K562 (cell line): Measurements from ENCODE around the gene PEX10. TPM values are rescaled to one million over a fixed set of nuclear protein-coding genes. Genes with fewer than 3 reads are reported as not detected.
A peak's percentile ranks its signal among the peaks of the same experiment; 100 is the strongest.

Experiments
- ELF1 ChIP-seq: fragments of 200-800 bp; sonication (Bioruptor generic); IDR thresholded peaks from 2 replicates; pipeline ENCODE4 v1.6.1; 2016; ENCODE audit warnings: missing genetic modification characterization, missing compliant biosample characterization
- MCM2 ChIP-seq: fragments of 450-650 bp; IDR thresholded peaks from 2 replicates; pipeline ENCODE4 v1.6.1; 2017; ENCODE audit warnings: low read depth, mild to moderate bottlenecking
- PYGO2 ChIP-seq: fragments of 450-650 bp; IDR thresholded peaks from 2 replicates; pipeline ENCODE4 v1.6.1; 2016; ENCODE audit warnings: mild to moderate bottlenecking, missing genetic modification characterization, moderate library complexity, missing compliant biosample characterization
- SIN3B ChIP-seq: fragments of 450-650 bp; IDR thresholded peaks from 2 replicates; pipeline ENCODE4 v1.6.1; 2017; ENCODE audit warnings: low read depth, mild to moderate bottlenecking, moderate library complexity
- ZNF197 ChIP-seq: fragments of 200-800 bp; sonication (Bioruptor generic); IDR thresholded peaks from 2 replicates; pipeline ENCODE4 v1.6.1; 2016; ENCODE audit warnings: low read depth, missing genetic modification characterization, missing compliant biosample characterization
- polyA plus RNA-seq, 8 experiments: library from polyadenylated mRNA; depleted of rRNA in 4 of 8; stranded (reverse) in 5 of 8; unstranded in 3 of 8; fragments of >200 nt; fragmentation: Nextera tagmentation in 2 of 8; fragmentation: Illumina TruSeq in 1 of 8; extraction: Ambion mirVana in 2 of 8; extraction: Trizol in 1 of 8; gene quantifications; 2 replicates each; pipeline versions ENCODE4 v1.2.1 to v1.2.3, GENCODE V29; 2011 to 2014; ENCODE audit warnings: inconsistent platforms in 1 of 8, missing spikeins in 1 of 8
- total RNA-seq, 7 experiments: library from RNA; depleted of rRNA in 6 of 7; stranded (reverse); fragments of >200 nt in 6 of 7; fragmentation: Illumina TruSeq in 2 of 7; extraction: Trizol in 2 of 7; gene quantifications; 2 replicates each; pipeline versions ENCODE4 v1.2.1 to v1.2.3, GENCODE V29; 2011 to 2021; ENCODE audit warnings: low replicate concordance in 1 of 7
- TF ChIP-seq, protein P1 (sequence below): fragments of 200-600 bp; sonication (generic); IDR thresholded peaks from one replicate; pipeline ENCODE4 v1.6.1; 2012; ENCODE audit warnings: mild to moderate bottlenecking, low read depth, low read length, inconsistent platforms
- TF ChIP-seq, protein P2 (sequence below): IDR thresholded peaks from 2 replicates; pipeline ENCODE4 v1.6.1; 2016; ENCODE audit warnings: missing genetic modification characterization, missing compliant biosample characterization
- TF ChIP-seq, protein P3 (sequence below): sonication (generic); formaldehyde crosslinking; IDR thresholded peaks from 2 replicates; pipeline ENCODE4 v1.8.0; 2022; ENCODE audit warnings: mild to moderate bottlenecking, low read depth, missing genetic modification reagents
- TF ChIP-seq, protein P4 (sequence below), 2 experiments: fragments of 450-650 bp in 1 of 2; IDR thresholded peaks; 2 replicates each; pipeline ENCODE4 v1.6.1; 2011 to 2017; ENCODE audit warnings: low read depth in 2 of 2, antibody characterized with exemption in 1 of 2, borderline replicate concordance in 1 of 2, low read length in 1 of 2, mild to moderate bottlenecking in 1 of 2, mixed read lengths in 1 of 2; ENCODE audit not compliant: control insufficient read depth in 1 of 2

Gene PEX10
- total and polyA plus RNA-seq, 9 of the 15 experiments (the other 6 are each of a cell fraction or from before 2014, with no cell fraction given) = 0.03 to 26.2 (median 8.7) TPM

DNA sequence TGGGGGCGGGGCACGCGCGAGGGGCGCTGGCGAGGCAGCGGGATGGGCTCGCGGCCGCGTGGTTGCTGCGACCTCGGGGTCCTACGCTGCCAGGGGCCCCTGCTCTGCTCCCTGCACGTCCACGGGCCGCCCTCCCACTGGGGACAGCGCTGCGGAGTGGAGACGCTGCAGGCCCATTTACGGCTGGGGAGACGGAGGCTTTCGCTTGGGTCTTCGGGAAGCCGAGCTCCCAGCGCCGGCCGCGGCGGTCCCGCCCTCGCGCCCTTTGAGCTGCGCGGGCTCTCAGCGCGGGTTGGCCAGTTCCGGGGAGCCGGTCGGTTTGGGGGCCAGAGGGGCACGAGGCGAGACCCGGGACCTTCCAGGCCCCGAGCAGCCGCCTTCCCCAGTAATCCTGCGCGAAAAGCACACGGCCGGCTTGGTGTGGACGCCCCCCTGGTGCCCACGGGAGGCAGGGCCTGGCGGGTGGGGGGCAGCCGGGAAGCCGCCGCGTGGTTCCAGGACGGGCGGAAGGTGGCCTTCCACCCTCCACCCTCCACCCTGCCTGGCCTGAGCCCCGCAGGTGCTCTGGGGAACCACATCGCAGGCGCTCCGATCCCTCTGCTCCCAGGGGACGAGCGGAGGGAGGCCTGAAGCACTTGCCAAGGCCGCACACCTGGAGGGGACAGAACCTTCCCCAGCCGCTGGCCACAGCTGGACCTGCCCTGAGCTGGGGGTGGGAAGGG is 570 bp upstream of the PEX10 start (continued):
- TF ChIP-seq, protein P1, sequence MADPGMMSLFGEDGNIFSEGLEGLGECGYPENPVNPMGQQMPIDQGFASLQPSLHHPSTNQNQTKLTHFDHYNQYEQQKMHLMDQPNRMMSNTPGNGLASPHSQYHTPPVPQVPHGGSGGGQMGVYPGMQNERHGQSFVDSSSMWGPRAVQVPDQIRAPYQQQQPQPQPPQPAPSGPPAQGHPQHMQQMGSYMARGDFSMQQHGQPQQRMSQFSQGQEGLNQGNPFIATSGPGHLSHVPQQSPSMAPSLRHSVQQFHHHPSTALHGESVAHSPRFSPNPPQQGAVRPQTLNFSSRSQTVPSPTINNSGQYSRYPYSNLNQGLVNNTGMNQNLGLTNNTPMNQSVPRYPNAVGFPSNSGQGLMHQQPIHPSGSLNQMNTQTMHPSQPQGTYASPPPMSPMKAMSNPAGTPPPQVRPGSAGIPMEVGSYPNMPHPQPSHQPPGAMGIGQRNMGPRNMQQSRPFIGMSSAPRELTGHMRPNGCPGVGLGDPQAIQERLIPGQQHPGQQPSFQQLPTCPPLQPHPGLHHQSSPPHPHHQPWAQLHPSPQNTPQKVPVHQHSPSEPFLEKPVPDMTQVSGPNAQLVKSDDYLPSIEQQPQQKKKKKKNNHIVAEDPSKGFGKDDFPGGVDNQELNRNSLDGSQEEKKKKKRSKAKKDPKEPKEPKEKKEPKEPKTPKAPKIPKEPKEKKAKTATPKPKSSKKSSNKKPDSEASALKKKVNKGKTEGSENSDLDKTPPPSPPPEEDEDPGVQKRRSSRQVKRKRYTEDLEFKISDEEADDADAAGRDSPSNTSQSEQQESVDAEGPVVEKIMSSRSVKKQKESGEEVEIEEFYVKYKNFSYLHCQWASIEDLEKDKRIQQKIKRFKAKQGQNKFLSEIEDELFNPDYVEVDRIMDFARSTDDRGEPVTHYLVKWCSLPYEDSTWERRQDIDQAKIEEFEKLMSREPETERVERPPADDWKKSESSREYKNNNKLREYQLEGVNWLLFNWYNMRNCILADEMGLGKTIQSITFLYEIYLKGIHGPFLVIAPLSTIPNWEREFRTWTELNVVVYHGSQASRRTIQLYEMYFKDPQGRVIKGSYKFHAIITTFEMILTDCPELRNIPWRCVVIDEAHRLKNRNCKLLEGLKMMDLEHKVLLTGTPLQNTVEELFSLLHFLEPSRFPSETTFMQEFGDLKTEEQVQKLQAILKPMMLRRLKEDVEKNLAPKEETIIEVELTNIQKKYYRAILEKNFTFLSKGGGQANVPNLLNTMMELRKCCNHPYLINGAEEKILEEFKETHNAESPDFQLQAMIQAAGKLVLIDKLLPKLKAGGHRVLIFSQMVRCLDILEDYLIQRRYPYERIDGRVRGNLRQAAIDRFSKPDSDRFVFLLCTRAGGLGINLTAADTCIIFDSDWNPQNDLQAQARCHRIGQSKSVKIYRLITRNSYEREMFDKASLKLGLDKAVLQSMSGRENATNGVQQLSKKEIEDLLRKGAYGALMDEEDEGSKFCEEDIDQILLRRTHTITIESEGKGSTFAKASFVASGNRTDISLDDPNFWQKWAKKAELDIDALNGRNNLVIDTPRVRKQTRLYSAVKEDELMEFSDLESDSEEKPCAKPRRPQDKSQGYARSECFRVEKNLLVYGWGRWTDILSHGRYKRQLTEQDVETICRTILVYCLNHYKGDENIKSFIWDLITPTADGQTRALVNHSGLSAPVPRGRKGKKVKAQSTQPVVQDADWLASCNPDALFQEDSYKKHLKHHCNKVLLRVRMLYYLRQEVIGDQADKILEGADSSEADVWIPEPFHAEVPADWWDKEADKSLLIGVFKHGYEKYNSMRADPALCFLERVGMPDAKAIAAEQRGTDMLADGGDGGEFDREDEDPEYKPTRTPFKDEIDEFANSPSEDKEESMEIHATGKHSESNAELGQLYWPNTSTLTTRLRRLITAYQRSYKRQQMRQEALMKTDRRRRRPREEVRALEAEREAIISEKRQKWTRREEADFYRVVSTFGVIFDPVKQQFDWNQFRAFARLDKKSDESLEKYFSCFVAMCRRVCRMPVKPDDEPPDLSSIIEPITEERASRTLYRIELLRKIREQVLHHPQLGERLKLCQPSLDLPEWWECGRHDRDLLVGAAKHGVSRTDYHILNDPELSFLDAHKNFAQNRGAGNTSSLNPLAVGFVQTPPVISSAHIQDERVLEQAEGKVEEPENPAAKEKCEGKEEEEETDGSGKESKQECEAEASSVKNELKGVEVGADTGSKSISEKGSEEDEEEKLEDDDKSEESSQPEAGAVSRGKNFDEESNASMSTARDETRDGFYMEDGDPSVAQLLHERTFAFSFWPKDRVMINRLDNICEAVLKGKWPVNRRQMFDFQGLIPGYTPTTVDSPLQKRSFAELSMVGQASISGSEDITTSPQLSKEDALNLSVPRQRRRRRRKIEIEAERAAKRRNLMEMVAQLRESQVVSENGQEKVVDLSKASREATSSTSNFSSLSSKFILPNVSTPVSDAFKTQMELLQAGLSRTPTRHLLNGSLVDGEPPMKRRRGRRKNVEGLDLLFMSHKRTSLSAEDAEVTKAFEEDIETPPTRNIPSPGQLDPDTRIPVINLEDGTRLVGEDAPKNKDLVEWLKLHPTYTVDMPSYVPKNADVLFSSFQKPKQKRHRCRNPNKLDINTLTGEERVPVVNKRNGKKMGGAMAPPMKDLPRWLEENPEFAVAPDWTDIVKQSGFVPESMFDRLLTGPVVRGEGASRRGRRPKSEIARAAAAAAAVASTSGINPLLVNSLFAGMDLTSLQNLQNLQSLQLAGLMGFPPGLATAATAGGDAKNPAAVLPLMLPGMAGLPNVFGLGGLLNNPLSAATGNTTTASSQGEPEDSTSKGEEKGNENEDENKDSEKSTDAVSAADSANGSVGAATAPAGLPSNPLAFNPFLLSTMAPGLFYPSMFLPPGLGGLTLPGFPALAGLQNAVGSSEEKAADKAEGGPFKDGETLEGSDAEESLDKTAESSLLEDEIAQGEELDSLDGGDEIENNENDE = no peak
- peak; percentile 11; the same call in 1 of the 2 replicates for TF ChIP-seq ELF1 (tag)
- TF ChIP-seq ZNF197 (CRISPR knock-in tag) = no peak
- TF ChIP-seq PYGO2 (tag) = no peak
- TF ChIP-seq, protein P2, sequence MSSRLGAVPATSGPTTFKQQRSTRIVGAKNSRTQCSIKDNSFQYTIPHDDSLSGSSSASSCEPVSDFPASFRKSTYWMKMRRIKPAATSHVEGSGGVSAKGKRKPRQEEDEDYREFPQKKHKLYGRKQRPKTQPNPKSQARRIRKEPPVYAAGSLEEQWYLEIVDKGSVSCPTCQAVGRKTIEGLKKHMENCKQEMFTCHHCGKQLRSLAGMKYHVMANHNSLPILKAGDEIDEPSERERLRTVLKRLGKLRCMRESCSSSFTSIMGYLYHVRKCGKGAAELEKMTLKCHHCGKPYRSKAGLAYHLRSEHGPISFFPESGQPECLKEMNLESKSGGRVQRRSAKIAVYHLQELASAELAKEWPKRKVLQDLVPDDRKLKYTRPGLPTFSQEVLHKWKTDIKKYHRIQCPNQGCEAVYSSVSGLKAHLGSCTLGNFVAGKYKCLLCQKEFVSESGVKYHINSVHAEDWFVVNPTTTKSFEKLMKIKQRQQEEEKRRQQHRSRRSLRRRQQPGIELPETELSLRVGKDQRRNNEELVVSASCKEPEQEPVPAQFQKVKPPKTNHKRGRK = no peak
- TF ChIP-seq, protein P3, sequence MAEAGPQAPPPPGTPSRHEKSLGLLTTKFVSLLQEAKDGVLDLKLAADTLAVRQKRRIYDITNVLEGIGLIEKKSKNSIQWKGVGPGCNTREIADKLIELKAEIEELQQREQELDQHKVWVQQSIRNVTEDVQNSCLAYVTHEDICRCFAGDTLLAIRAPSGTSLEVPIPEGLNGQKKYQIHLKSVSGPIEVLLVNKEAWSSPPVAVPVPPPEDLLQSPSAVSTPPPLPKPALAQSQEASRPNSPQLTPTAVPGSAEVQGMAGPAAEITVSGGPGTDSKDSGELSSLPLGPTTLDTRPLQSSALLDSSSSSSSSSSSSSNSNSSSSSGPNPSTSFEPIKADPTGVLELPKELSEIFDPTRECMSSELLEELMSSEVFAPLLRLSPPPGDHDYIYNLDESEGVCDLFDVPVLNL (CRISPR knock-in tag) = no peak
- TF ChIP-seq MCM2 = no peak
- TF ChIP-seq, protein P4, sequence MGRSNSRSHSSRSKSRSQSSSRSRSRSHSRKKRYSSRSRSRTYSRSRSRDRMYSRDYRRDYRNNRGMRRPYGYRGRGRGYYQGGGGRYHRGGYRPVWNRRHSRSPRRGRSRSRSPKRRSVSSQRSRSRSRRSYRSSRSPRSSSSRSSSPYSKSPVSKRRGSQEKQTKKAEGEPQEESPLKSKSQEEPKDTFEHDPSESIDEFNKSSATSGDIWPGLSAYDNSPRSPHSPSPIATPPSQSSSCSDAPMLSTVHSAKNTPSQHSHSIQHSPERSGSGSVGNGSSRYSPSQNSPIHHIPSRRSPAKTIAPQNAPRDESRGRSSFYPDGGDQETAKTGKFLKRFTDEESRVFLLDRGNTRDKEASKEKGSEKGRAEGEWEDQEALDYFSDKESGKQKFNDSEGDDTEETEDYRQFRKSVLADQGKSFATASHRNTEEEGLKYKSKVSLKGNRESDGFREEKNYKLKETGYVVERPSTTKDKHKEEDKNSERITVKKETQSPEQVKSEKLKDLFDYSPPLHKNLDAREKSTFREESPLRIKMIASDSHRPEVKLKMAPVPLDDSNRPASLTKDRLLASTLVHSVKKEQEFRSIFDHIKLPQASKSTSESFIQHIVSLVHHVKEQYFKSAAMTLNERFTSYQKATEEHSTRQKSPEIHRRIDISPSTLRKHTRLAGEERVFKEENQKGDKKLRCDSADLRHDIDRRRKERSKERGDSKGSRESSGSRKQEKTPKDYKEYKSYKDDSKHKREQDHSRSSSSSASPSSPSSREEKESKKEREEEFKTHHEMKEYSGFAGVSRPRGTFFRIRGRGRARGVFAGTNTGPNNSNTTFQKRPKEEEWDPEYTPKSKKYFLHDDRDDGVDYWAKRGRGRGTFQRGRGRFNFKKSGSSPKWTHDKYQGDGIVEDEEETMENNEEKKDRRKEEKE (IDR thresholded peaks at IDR 0.05; ENCODE audit: borderline replicate concordance in 1 of 2, control insufficient read depth in 1 of 2, low read depth in 2 of 2, low read length in 1 of 2) = no peak
- no peak for TF ChIP-seq SIN3B
